HEK293 (cell line): ENCODE results near the gene ARHGEF4.

Source experiments
- YY1 ChIP-seq: fragments of 450-650 bp; formaldehyde crosslinking; IDR thresholded peaks from 2 replicates; pipeline ENCODE4 v1.5.1; 2018; ENCODE audit warnings: missing biosample characterization, missing genetic modification characterization
- ZBTB20 ChIP-seq: fragments of 450-650 bp; formaldehyde crosslinking; IDR thresholded peaks from 2 replicates; pipeline ENCODE4 v1.5.1; 2016; ENCODE audit warnings: missing biosample characterization, missing genetic modification characterization
- TF ChIP-seq, protein P1 (sequence below): fragments of 450-650 bp; formaldehyde crosslinking; IDR thresholded peaks from 2 replicates; pipeline ENCODE4 v1.5.1; 2016; ENCODE audit warnings: missing biosample characterization, missing genetic modification characterization

- no peak for TF ChIP-seq YY1 (tag by site-specific recombination)
- TF ChIP-seq, protein P1, sequence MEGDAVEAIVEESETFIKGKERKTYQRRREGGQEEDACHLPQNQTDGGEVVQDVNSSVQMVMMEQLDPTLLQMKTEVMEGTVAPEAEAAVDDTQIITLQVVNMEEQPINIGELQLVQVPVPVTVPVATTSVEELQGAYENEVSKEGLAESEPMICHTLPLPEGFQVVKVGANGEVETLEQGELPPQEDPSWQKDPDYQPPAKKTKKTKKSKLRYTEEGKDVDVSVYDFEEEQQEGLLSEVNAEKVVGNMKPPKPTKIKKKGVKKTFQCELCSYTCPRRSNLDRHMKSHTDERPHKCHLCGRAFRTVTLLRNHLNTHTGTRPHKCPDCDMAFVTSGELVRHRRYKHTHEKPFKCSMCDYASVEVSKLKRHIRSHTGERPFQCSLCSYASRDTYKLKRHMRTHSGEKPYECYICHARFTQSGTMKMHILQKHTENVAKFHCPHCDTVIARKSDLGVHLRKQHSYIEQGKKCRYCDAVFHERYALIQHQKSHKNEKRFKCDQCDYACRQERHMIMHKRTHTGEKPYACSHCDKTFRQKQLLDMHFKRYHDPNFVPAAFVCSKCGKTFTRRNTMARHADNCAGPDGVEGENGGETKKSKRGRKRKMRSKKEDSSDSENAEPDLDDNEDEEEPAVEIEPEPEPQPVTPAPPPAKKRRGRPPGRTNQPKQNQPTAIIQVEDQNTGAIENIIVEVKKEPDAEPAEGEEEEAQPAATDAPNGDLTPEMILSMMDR (tag by site-specific recombination) = no peak
- no peak for TF ChIP-seq ZBTB20 (tag by site-specific recombination)
These were observed 6.7 kb downstream of the ARHGEF4 start for GRCh38 chr2:130843321-130843985.
